ENCODE data around the gene LRRC2.

LRRC2 gene

GRCh38 chr3:46482632-46483350, 83.3 kb downstream of the LRRC2 start:
- no peaks in the 10 kb centered on the region for H4K20me1 ChIP-seq (ENCODE audit: insufficient read depth, low read length)
- H3K27me3 ChIP-seq (replicated peaks; ENCODE audit: insufficient read depth, low read length): no peaks in the 10 kb centered on the region
- no peak overlapping the region for H3K4me2 ChIP-seq (ENCODE audit: low read depth, low read length)
- no peak for DNase-seq
- H3K4me1 ChIP-seq (ENCODE audit: low read length): no peaks in the 10 kb centered on the region
- no peaks in the 10 kb centered on the region for H3K9me3 ChIP-seq (replicated peaks; ENCODE audit: insufficient read depth, low read length)
- no peak overlapping the region for H3K4me3 ChIP-seq (ENCODE audit: low read length)
- H3F3A ChIP-seq (ENCODE audit: insufficient read depth, low read length): no peaks in the 10 kb centered on the region
- no peaks in the 10 kb centered on the region for H3K36me3 ChIP-seq (replicated peaks; ENCODE audit: insufficient read depth, low read length)
- no peak overlapping the region for H2AFZ ChIP-seq (ENCODE audit: low read length)
- H3K9ac ChIP-seq (ENCODE audit: low read length): no peak overlapping the region
- no peaks in the 10 kb centered on the region for H3K9me2 ChIP-seq (replicated peaks; ENCODE audit: insufficient read depth, low read length)
- no peaks in the 10 kb centered on the region for H3K79me2 ChIP-seq (ENCODE audit: low read length)
- TF ChIP-seq EZH2 (optimal IDR thresholded peaks at IDR 0.05; ENCODE audit: low read depth, low read length) (no peak), CTCF (IDR thresholded peaks at IDR 0.05; ENCODE audit: low read length) (no peak), EZH2phosphoT487 (IDR thresholded peaks at IDR 0.05; ENCODE audit: low read length) (no peak)
- no peak overlapping the region for H3K27ac ChIP-seq (ENCODE audit: low read length)

GRCh38 chr3:46481636-46482035, 84.5 kb downstream of the LRRC2 start:
- H3F3A ChIP-seq (ENCODE audit: insufficient read depth, low read length): no peaks in the 10 kb centered on the region
- no peak overlapping the region for H3K27ac ChIP-seq (ENCODE audit: low read length)
- no peaks in the 10 kb centered on the region for H3K27me3 ChIP-seq (replicated peaks; ENCODE audit: insufficient read depth, low read length)
- no peak for DNase-seq
- H3K36me3 ChIP-seq (replicated peaks; ENCODE audit: insufficient read depth, low read length): no peaks in the 10 kb centered on the region
- H3K9ac ChIP-seq (ENCODE audit: low read length): no peak overlapping the region
- no peaks in the 10 kb centered on the region for H3K4me1 ChIP-seq (ENCODE audit: low read length)
- H2AFZ ChIP-seq (ENCODE audit: low read length): no peak overlapping the region
- H4K20me1 ChIP-seq (ENCODE audit: insufficient read depth, low read length): no peaks in the 10 kb centered on the region
- no peaks in the 10 kb centered on the region for H3K9me3 ChIP-seq (replicated peaks; ENCODE audit: insufficient read depth, low read length)
- no peaks in the 10 kb centered on the region for H3K9me2 ChIP-seq (replicated peaks; ENCODE audit: insufficient read depth, low read length)
- H3K4me2 ChIP-seq (ENCODE audit: low read depth, low read length): no peak overlapping the region
- H3K79me2 ChIP-seq (ENCODE audit: low read length): no peaks in the 10 kb centered on the region
- TF ChIP-seq CTCF (IDR thresholded peaks at IDR 0.05; ENCODE audit: low read length) (no peak), EZH2phosphoT487 (IDR thresholded peaks at IDR 0.05; ENCODE audit: low read length) (no peak), EZH2 (optimal IDR thresholded peaks at IDR 0.05; ENCODE audit: low read depth, low read length) (no peak)
- no peak overlapping the region for H3K4me3 ChIP-seq (ENCODE audit: low read length)

DNA sequence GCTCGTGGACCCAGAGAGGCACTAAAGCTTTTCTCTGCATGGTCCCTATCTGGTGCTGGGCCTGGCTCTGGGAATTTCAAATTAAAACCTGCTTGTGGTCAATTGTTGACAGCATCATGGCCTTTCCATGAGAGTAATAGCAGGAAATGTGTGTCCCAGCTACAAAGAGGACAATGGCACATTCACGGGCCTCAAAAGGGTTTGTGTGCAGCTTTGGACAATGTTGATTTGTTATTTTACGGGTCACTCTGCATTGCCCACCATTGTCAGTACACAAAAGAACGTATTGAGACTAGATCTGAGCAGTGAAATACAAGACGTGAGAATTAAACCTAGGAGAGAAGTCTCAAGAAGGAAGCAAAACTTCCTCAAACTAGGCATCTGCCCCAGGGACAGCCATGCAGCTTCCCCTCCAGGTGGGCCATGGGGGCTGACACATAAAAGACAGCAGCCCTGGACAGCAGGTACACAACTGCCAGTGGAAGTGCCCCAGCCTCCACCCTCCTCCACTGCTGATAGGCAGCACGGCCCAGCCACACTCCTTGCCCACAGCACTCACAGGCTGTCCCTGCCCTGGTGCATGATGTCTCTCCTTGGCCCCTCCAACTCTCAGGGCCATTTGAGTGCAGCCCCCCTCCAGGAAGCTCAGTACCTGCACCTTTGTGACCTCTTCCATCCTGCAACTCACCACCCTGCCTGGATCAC, 85.5 kb downstream of the LRRC2 start:
- Histone ChIP-seq H3K4me3 (ENCODE audit: low read length) (no peak overlapping the region), H3K27ac (ENCODE audit: low read length) (no peak overlapping the region), H3K36me3 (replicated peaks; ENCODE audit: insufficient read depth, low read length) (no peaks in the 10 kb centered on the region), H3K9me3 (replicated peaks; ENCODE audit: insufficient read depth, low read length) (no peaks in the 10 kb centered on the region), H3F3A (ENCODE audit: insufficient read depth, low read length) (no peaks in the 10 kb centered on the region), H4K20me1 (ENCODE audit: insufficient read depth, low read length) (no peaks in the 10 kb centered on the region), H3K9ac (ENCODE audit: low read length) (no peak overlapping the region), H3K4me1 (ENCODE audit: low read length) (no peaks in the 10 kb centered on the region), H2AFZ (ENCODE audit: low read length) (no peak overlapping the region), H3K79me2 (ENCODE audit: low read length) (no peaks in the 10 kb centered on the region), H3K9me2 (replicated peaks; ENCODE audit: insufficient read depth, low read length) (no peaks in the 10 kb centered on the region), H3K27me3 (replicated peaks; ENCODE audit: insufficient read depth, low read length) (no peaks in the 10 kb centered on the region), H3K4me2 (ENCODE audit: low read depth, low read length) (no peak overlapping the region)
- no peak for DNase-seq
- no peak for TF ChIP-seq EZH2 (optimal IDR thresholded peaks at IDR 0.05; ENCODE audit: low read depth, low read length)
- TF ChIP-seq CTCF (IDR thresholded peaks at IDR 0.05; ENCODE audit: low read length): no peak
- no peak for TF ChIP-seq EZH2phosphoT487 (IDR thresholded peaks at IDR 0.05; ENCODE audit: low read length)
